Peyer's patch (tissue), 4 donors: ENCODE results near the gene UCKL1. TPM values are rescaled to one million over a fixed set of nuclear protein-coding genes. Genes with fewer than 3 reads are reported as not detected.
"Not testable (repeated sequence)": the region's sequence is repeated elsewhere in the genome, so short reads cannot be mapped to it uniquely, and the experiment has no call there.

ENCODE experiments used
- DNase-seq, 3 donors: peaks; one replicate each; pipeline ENCODE4 v3.0.0-alpha.2; 2017 to 2019
- H3K27ac ChIP-seq, 4 donors: fragments of 200-600 bp; sonication (generic); one replicate each; pipeline ENCODE4 v1.5.1; 2016 to 2019
- H3K27me3 ChIP-seq, 2 donors: fragments of 200-600 bp; sonication (generic); one replicate each; pipeline ENCODE4 v1.5.1; 2019
- H3K36me3 ChIP-seq, 3 donors: fragments of 200-600 bp; sonication (generic); one replicate each; pipeline ENCODE4 v1.5.1; 2016 to 2019
- H3K4me1 ChIP-seq, 4 donors: fragments of 200-600 bp; sonication (generic); one replicate each; pipeline ENCODE4 v1.5.1; 2016 to 2019
- H3K4me3 ChIP-seq, 4 donors: fragments of 200-600 bp; sonication (generic); 1 replicate in 3 of 4; 2 replicates in 1 of 4; pipeline ENCODE4 v1.5.1; 2016 to 2019; ENCODE audit warnings: mild to moderate bottlenecking in 1 of 4
- H3K9me3 ChIP-seq, 4 donors: fragments of 200-600 bp; sonication (generic); one replicate each; pipeline ENCODE4 v1.5.1; 2016 to 2019; ENCODE audit warnings: mild to moderate bottlenecking in 1 of 4
- CTCF ChIP-seq, 6 experiments: fragments of 450-650 bp in 4 of 6; fragments of 200-600 bp in 2 of 6; sonication (generic) in 1 of 6; IDR thresholded peaks; one replicate each; pipeline ENCODE4 v1.5.1; 2017 to 2019; ENCODE audit warnings: antibody characterized with exemption in 6 of 6, mild to moderate bottlenecking in 3 of 6, moderate library complexity in 1 of 6
- POLR2A ChIP-seq, 2 donors: fragments of 450-650 bp; IDR thresholded peaks; one replicate each; pipeline ENCODE4 v1.5.1; 2017; ENCODE audit warnings: antibody characterized with exemption in 2 of 2, mild to moderate bottlenecking in 2 of 2, moderate library complexity in 2 of 2
- total RNA-seq, 4 donors: library from RNA; depleted of rRNA; stranded (reverse); fragments of >200 nt; gene quantifications; one replicate each; pipeline ENCODE4 v1.1.0, GENCODE V29; 2016

Gene UCKL1
- total RNA-seq, 4 donors from 2014 or later, result 70.4 to 189 (median 136) TPM

DNA sequence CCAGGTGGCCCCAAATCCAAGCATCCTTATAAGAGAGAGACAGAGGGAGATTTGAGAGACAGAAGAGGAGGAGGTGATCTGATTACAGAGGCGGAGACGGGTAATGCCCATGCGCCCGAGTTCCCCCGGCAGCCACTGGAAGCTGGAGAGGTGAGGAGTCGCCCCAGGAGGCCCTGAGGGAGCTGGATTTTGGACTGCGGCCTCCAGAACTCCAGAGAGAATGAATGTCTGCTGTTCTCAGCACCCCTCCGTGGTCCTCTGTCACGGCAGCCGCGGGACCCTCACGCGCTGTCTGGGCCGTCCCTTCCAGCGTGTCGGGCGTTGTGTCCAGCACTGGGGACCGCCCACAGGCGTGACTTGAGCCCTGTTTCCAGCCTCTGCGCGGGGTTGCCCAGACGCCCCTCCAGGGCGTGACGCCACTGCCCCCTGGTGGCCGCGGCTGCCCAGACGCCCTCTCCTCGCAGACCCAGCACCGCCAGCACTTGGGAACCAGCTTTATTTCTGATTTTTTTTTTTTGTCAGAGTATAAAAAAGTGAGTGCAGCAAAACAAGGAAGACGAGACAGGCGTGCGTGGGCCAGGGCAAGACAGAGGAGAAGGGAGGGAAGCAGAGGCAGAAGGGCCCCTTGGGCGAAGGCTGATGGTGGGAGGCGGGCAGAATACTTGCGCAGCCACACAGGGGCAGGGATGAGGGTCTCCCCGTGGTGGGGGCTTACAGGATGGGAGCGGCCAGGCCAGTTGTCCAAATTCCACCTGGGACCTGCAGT lies 17.6 kb upstream of the UCKL1 start:
- no peaks in the 10 kb centered on the region for H3K9me3 ChIP-seq
- H3K4me3 ChIP-seq, result peak overlapping the region in 2 of 4 donors; percentile 32 to 34
- peak overlapping the region in 2 of 4 donors; percentile 20 to 52 for H3K27ac ChIP-seq
- H3K4me1 ChIP-seq, result peaks cover 0 to 24% (median 13%) of the 10 kb centered on the region in 4 donors
- TF ChIP-seq CTCF (IDR thresholded peaks at IDR 0.05) (peak; percentile 92 to 100 (median 98)), POLR2A (IDR thresholded peaks at IDR 0.05) (no peak)
- no peaks in the 10 kb centered on the region for H3K27me3 ChIP-seq
- no peaks in the 10 kb centered on the region for H3K36me3 ChIP-seq
- peak; percentile 72 to 92 (median 91) for DNase-seq

GRCh38 chr20:63973160-63973479 lies 16.9 kb upstream of the UCKL1 start:
- no peak overlapping the region for H3K4me3 ChIP-seq
- DNase-seq, result no peak
- H3K27me3 ChIP-seq, result no peaks in the 10 kb centered on the region
- H3K27ac ChIP-seq, result no peak overlapping the region
- H3K9me3 ChIP-seq, result no peaks in the 10 kb centered on the region
- TF ChIP-seq CTCF (IDR thresholded peaks at IDR 0.05), result no peak
- H3K4me1 ChIP-seq, result peaks cover 0 to 24% (median 13%) of the 10 kb centered on the region in 4 donors
- no peaks in the 10 kb centered on the region for H3K36me3 ChIP-seq

DNA sequence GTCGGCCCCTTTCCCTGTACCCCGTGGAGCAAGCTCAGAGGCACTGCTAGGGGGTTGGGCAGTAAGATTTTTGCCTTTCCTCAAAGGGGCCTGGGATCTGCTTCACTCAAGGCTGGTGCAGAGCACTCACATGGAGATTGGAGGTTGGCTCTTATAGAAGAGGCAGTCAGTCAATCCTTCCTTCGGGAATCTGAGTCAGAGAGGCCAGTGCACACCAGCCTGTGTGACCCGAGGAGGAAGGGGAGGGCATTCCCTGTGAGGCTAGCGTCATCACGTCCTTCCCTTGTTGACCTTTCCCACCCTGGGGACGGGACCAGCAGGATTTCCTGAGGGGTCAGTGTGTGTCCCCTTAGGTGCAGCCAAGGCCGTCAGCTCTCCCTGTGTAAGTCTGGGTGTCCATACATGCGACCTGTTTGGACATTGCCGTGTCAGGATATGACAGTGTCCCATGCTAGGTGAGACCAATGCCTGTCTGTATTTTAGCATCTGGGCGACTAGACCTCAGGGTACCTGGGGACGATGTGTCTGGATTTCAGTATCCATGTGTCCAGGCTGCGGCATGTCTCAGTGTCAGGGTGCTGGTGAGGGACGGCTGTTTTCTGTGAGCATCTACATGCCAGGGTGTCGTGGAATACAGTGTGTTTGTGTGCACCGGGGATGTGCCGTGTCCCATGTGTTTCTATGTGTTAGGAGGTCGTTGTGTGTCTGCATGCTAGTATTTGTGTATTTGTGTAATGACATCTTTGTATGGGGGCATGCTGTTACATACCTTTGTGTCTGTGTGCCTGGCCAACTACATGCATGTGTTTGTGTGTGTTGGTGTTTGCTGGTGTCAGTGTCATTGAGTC lies 16.3 kb upstream of the UCKL1 start:
- Histone ChIP-seq H3K27ac (no peak overlapping the region), H3K27me3 (no peaks in the 10 kb centered on the region), H3K4me1 (peaks cover 0 to 24% (median 10%) of the 10 kb centered on the region in 4 donors), H3K9me3 (no peaks in the 10 kb centered on the region), H3K4me3 (no peak overlapping the region), H3K36me3 (no peaks in the 10 kb centered on the region)
- TF ChIP-seq CTCF (IDR thresholded peaks at IDR 0.05) (no peak), POLR2A (IDR thresholded peaks at IDR 0.05) (no peak)
- peak in 1 of 3 donors; percentile 46 for DNase-seq

DNA sequence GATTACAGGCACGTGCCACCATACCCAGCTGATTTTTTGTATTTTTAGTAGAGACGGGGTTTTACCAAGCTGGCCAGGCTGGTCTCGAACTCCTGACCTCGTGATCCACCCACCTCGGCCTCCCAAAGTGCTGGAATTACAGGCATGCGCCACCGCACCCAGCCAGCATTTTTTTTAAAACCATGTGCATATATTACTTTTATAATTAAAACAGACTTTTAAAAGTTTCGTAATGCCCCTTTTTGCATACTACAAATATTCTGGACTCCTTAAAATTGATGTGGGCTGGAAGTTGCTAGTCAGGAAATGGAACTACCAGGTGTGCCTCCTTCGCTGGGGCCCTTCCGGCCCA lies 15.7 kb upstream of the UCKL1 start:
- not testable (repeated sequence) for DNase-seq, H3K36me3 ChIP-seq, H3K9me3 ChIP-seq, H3K4me3 ChIP-seq, H3K27ac ChIP-seq, H3K27me3 ChIP-seq
- H3K4me1 ChIP-seq, result peaks cover 0 to 24% (median 10%) of the 10 kb centered on the region in 4 donors

- peaks cover 0 to 24% (median 10%) of the 10 kb centered on the region in 4 donors for H3K4me1 ChIP-seq
- H3K27ac ChIP-seq, result no peak overlapping the region
- no peaks in the 10 kb centered on the region for H3K27me3 ChIP-seq
- TF ChIP-seq CTCF (IDR thresholded peaks at IDR 0.05) (no peak), POLR2A (IDR thresholded peaks at IDR 0.05) (no peak)
- H3K9me3 ChIP-seq, result no peaks in the 10 kb centered on the region
- H3K4me3 ChIP-seq, result no peak overlapping the region
- no peak for DNase-seq
- peaks cover 0 to 8% (median 0%) of the 10 kb centered on the region in 3 donors for H3K36me3 ChIP-seq
Measured at GRCh38 chr20:63970714-63971431, 14.7 kb upstream of the UCKL1 start.
